Measurements from ENCODE around the gene TRIM56.
A peak's percentile ranks its signal among the peaks of the same experiment; 100 is the strongest.

Gene TRIM56

GRCh38 chr7:101093906-101094305, 8.6 kb downstream of the TRIM56 start:
- no peak for TF ChIP-seq CTCF (conservative IDR thresholded peaks at IDR 0.05; ENCODE audit: low read depth)
- H3K27ac ChIP-seq = peak overlapping the region; percentile 54
- DNase-seq (ENCODE audit: low spot score) = peak; percentile 30
- POLR2A ChIA-PET (ENCODE audit: low non-redundant PET) = interaction anchor here (0.5 kb wide), 1 partner anchor 25 kb away, joined by 3 read pairs; no protein-coding TSS in a partner anchor
- CTCF ChIA-PET = interaction anchor here (0.8 to 1.0 kb wide), 2 partner anchors 17 to 61 kb away, joined by 3 read pairs; no protein-coding TSS in a partner anchor

- no peak for DNase-seq (ENCODE audit: low spot score)
- no peak for TF ChIP-seq CTCF (conservative IDR thresholded peaks at IDR 0.05; ENCODE audit: low read depth)
- H3K27ac ChIP-seq = peak overlapping the region; percentile 43; the same call in 1 of the 2 replicates
- CTCF ChIA-PET = interaction anchor here (0.6 to 1.4 kb wide), 11 partner anchors 9 to 200 kb away, joined by 3 to 6 read pairs (median 3); partner anchors contain the start of gene TRIM56
- POLR2A ChIA-PET (ENCODE audit: low non-redundant PET) = interaction anchor here (0.5 to 0.6 kb wide), 2 partner anchors 25 to 36 kb away, joined by 3 to 5 read pairs; no protein-coding TSS in a partner anchor
Measured at GRCh38 chr7:101094376-101094775, 9.1 kb downstream of the TRIM56 start.

- H3K27ac ChIP-seq = peak overlapping the region; percentile 43
- CTCF ChIA-PET = interaction anchor here (0.6 to 1.4 kb wide), 12 partner anchors 10 to 316 kb away, joined by 3 to 6 read pairs (median 4); partner anchors contain the start of gene TRIM56
- TF ChIP-seq CTCF (conservative IDR thresholded peaks at IDR 0.05; ENCODE audit: low read depth) = peak; percentile 51
- POLR2A ChIA-PET (ENCODE audit: low non-redundant PET) = interaction anchor here (0.6 to 0.9 kb wide), 3 partner anchors 10 to 633 kb away, joined by 3 to 6 read pairs (median 5); no protein-coding TSS in a partner anchor
- DNase-seq (ENCODE audit: low spot score) = no peak
Measured at GRCh38 chr7:101094791-101095375, 9.6 kb downstream of the TRIM56 start.

GRCh38 chr7:101096331-101096956, 11.2 kb downstream of the TRIM56 start:
- POLR2A ChIA-PET (ENCODE audit: low non-redundant PET) = no interaction called here
- CTCF ChIA-PET = interaction anchor here (0.7 kb wide), 1 partner anchor 418 kb away, joined by 3 read pairs; no protein-coding TSS in a partner anchor
- no peak for DNase-seq (ENCODE audit: low spot score)
- TF ChIP-seq CTCF (conservative IDR thresholded peaks at IDR 0.05; ENCODE audit: low read depth) = no peak
- H3K27ac ChIP-seq = no peak overlapping the region

- ChIA-PET CTCF (interaction anchor here (0.7 kb wide), 1 partner anchor 417 kb away, joined by 3 read pairs; no protein-coding TSS in a partner anchor), POLR2A (ENCODE audit: low non-redundant PET) (no interaction called here)
- DNase-seq (ENCODE audit: low spot score) = no peak
- H3K27ac ChIP-seq = no peak overlapping the region
- TF ChIP-seq CTCF (conservative IDR thresholded peaks at IDR 0.05; ENCODE audit: low read depth) = no peak
Measured at GRCh38 chr7:101096957-101097347, 11.7 kb downstream of the TRIM56 start.

GRCh38 chr7:101097561-101097960, 12.3 kb downstream of the TRIM56 start:
- no peak for DNase-seq (ENCODE audit: low spot score)
- ChIA-PET CTCF (no interaction called here), POLR2A (ENCODE audit: low non-redundant PET) (no interaction called here)
- TF ChIP-seq CTCF (conservative IDR thresholded peaks at IDR 0.05; ENCODE audit: low read depth) = no peak
- H3K27ac ChIP-seq = peak overlapping the region; percentile 87; the same call in 1 of the 2 replicates
